Mucosa of gallbladder (tissue), 1 donor: ENCODE measurements around the gene STAMBPL1. TPM values are rescaled to one million over a fixed set of nuclear protein-coding genes. Genes with fewer than 3 reads are reported as not detected.
"Not testable (repeated sequence)": the region's sequence is repeated elsewhere in the genome, so short reads cannot be mapped to it uniquely, and the experiment has no call there.

Experiments used
- DNase-seq: peaks from one replicate; pipeline ENCODE4 v3.0.0-alpha.2; 2020; ENCODE audit warnings: low spot score
- total RNA-seq: library from RNA; stranded (reverse); gene quantifications from one replicate; pipeline ENCODE4 v1.2.1, GENCODE V29; 2021
- donor health status: DM: no; HTN: no; CAD: no.

STAMBPL1 gene
- total RNA-seq, 1 donor from 2014 or later = 6.8 TPM

- no peak for DNase-seq
Measured at GRCh38 chr10:88857831-88858230, 22.2 kb upstream of the STAMBPL1 start.

GRCh38 chr10:88858491-88858890 is 21.6 kb upstream of the STAMBPL1 start:
- no peak for DNase-seq

- DNase-seq = no peak
Measured at GRCh38 chr10:88861036-88861435, 19.0 kb upstream of the STAMBPL1 start.

DNA sequence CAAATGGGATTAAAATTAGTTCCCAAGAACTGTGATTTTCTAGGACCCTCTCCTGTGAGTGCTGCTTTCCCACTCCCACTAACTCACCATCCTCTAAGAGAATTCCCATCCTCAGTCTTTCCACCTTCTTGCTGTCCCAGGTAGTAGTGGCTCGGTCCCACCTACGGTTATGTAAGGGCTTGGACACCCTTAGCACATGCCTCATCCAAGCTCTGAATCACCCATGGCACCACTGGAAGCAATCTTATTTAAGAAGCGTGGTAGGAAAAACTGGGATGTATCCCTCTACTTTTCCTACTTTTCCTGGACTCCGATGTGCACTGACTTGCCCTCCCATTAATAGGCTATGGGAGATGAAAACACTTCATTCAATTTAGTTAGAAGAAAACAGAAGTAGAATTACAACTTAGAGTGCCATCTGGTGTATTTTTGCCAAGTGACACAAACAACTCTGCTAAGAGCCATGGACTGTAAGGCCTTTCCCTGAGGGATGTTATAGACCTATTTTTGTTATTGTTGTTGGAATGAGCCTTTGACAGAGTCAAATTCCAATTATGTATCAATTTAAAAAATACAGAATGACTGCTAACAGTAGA is 14.7 kb upstream of the STAMBPL1 start:
- DNase-seq = no peak

DNA sequence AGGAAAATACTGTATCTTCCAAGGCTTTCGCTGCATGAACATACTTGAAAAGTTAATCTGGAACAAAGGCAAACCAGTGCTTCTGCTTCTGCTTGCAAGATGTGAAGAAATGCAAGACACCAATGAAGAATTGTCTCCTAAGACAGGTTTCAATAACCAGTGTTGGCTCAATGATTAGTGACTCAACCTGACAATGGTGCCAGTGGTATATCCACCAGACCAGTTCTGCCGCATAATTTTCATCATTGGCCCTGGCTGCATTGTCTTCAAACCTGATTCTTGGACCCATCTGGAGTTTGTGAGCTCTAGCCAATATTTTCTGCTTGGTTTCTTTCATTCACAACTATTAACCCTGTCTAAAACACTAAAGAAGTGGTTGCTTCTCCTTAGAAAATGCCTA is 13.6 kb upstream of the STAMBPL1 start:
- no peak for DNase-seq

GRCh38 chr10:88870089-88870488 is 10.0 kb upstream of the STAMBPL1 start:
- DNase-seq = no peak

- no peak for DNase-seq
Measured at GRCh38 chr10:88873757-88874156, 6.3 kb upstream of the STAMBPL1 start.

DNA sequence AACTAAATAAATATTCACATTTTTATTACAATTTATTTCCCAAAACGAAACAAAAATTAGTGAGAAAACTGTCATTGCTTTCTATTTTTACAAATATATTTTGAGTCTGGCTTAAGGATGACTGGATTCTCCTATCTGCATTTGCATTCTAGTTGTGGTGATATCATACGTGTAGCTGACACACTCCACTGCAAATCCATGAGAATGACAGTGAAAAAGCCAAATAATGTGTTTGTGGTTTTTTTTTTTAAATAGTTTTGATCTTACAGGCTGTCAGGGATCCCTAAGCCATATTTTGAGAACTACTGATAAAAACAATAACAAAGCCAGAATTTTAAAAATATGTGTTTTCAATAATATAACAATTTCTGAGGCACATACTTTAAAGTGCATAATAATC is 5.8 kb upstream of the STAMBPL1 start:
- no peak for DNase-seq

DNA sequence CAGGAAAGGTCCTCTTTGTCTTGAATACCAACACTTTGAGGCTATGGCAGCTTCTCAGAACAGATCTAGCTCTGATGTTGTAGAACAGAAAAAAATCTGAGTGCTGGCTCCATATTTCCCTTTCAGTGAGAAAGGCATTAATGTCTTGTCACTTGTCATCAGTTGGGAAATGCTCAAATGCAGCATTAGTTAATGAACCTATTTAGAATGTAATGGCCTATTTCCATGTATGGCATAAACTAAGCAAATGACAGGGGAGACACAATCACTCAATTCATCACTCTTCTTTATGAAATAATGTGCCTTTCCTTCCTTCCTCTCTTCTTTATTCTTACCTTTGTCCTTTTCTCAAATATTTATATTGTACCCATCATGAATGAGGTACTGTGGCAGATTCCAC is 5.0 kb upstream of the STAMBPL1 start:
- no peak for DNase-seq

DNA sequence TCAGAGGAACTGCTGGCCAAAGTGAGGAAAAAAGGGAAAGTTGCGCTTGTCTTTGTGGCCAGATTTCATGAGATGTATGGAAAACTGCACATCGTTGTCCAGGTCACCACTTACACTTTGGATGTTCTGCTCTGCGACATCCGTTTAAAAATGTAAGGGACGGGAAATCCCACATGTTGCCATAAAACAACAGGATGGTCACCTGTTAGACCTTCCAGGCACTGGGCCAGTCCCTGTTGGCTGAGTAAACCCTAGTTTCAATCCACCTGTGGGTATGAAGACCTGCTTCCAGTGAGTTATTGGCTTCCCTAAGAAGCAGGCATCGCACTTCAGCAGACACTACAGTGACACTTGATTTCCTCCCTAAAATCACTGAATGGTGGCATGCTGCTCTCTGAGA is 2.7 kb upstream of the STAMBPL1 start:
- no peak for DNase-seq

GRCh38 chr10:88880282-88881076 is 434 bp downstream of the STAMBPL1 start:
- DNase-seq = peak; percentile 82

GRCh38 chr10:88881320-88881719 is 1.3 kb downstream of the STAMBPL1 start:
- no peak for DNase-seq

DNA sequence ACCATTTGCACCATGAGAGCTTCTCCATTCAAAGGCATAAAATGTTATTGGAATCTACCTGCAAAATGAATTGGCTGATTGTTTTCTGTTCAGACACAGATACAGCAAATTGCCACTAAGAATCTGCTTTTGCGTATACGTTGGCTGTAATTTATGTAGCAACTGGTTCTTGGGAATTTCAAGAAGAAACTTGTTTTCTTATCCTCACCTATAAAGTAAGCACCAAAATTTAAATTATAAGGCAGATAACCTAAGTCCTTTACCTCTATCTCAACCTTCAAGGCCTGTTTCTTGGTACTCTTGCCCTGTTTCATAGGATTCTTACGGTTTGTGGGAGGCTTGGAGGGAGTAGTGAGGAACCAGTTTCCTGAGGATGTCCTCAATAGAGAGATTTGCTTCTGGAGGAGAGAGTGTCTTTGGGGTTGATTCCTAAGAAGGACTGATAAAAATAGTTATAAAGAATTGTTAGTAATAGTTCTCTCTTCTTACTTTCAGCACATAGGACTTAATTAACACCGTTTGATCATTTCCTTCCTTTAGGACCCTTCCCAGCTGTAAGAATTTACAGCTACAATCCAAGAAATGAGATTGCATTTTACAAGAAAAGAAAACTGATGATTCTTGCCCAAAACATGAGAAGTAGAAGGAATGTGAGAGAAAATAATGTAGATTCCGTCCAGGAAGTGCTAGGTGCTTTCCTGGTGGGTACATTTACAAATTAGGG is 2.0 kb downstream of the STAMBPL1 start:
- no peak for DNase-seq

GRCh38 chr10:88882646-88883447 is 2.8 kb downstream of the STAMBPL1 start:
- not testable (repeated sequence) for DNase-seq

GRCh38 chr10:88883448-88883809 is 3.4 kb downstream of the STAMBPL1 start:
- DNase-seq = no peak

DNA sequence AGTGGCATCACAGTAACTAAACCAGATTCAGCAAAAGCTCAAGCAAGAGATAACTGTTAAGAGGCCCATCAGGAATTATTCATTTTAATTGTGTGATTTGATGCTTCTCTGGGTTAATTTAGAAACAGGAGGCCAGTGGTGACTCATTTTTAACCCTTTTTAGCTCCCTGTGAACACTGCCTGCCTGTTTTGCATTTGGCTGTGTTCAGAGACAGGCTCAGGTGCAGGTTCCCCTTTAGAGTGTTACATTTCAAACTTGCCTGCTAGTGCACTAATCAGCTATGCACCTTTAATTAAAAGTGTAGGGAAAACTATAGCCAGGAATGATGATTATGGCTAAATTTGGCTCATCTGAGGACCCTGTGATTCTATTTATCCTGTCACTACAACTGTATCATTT is 6.5 kb downstream of the STAMBPL1 start:
- no peak for DNase-seq

GRCh38 chr10:88888810-88889445 is 8.9 kb downstream of the STAMBPL1 start:
- DNase-seq = no peak

GRCh38 chr10:88889559-88890337 is 9.7 kb downstream of the STAMBPL1 start:
- DNase-seq = no peak

DNA sequence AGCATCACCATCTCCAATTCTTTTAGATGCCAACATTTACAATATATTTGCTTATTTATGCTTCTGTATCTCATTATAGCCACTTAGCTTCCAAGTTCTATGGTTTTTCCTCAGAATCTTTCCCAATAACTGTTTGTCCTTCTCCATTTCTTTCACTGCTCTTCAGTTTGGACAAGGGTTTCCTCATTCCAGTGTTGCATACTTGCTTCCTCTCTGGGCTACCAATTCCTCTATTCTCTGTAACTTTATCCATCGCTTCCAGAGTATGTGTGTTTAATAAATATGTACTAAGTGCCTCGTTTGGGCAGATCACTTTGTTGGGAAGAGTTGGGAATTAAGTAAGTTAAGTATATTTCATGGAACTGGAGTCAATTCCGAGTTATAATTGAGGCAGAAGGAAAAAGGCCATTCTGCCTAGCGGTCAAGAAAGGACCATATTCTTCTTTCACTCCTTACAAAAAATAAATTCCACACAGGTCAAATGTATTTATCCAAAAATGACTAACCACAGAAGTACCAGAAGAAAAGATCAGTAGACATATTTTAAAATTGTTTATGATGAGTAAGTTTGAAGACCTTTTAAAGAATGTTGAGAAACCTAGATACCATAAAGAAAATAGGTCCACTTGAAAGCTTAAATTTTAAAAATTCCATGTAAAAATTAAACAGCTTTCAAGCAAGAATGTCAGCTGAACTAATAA is 10.8 kb downstream of the STAMBPL1 start:
- no peak for DNase-seq
